Measurements from ENCODE around the gene USP5. TPM values are rescaled to one million over a fixed set of nuclear protein-coding genes. Genes with fewer than 3 reads are reported as not detected.

The USP5 gene
- total RNA-seq, 1 experiment from 2014 or later: 308 TPM

DNA sequence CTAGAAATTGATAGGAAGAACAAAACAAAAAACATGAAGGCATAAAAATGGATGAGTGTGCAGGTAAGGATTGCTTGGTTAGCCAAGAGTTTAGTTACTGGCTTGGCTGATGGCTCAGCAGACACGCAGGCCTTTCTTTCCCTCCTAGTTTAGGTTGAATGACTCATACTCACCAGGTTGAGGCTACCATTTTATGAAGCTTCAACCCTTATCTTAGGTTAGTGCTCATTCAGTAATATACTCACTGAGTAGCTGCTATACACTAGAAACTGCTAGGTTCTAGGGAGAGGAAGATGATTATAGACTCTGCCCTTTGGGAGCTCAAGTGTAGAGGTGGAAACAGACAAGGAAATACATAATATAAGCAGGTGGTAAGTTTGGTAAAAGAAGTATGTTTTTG, 17.7 kb upstream of the USP5 start:
- H3K9me2 ChIP-seq (ENCODE audit: insufficient read depth): no peaks in the 10 kb centered on the region
- H3K4me1 ChIP-seq (replicated peaks; ENCODE audit: insufficient read depth): no peaks in the 10 kb centered on the region
- H3K27me3 ChIP-seq (ENCODE audit: insufficient read depth, low read depth): peaks cover 38% of the 10 kb centered on the region
- no peak overlapping the region for H3K4me3 ChIP-seq
- DNase-seq: no peak
- H3K79me2 ChIP-seq (ENCODE audit: low read depth): no peaks in the 10 kb centered on the region
- no TSS peak for BruUV-seq (replicated peaks)
- H4K20me1 ChIP-seq (ENCODE audit: insufficient read depth): no peaks in the 10 kb centered on the region
- ChIA-PET POLR2A (ENCODE audit: unreplicated experiment) (no interaction called here), CTCF (interaction anchor here (0.5 to 1.5 kb wide), 6 partner anchors 17 to 1241 kb away, joined by 3 to 8 read pairs (median 3); partner anchors contain the start of gene USP5)
- TF ChIP-seq, protein P1, sequence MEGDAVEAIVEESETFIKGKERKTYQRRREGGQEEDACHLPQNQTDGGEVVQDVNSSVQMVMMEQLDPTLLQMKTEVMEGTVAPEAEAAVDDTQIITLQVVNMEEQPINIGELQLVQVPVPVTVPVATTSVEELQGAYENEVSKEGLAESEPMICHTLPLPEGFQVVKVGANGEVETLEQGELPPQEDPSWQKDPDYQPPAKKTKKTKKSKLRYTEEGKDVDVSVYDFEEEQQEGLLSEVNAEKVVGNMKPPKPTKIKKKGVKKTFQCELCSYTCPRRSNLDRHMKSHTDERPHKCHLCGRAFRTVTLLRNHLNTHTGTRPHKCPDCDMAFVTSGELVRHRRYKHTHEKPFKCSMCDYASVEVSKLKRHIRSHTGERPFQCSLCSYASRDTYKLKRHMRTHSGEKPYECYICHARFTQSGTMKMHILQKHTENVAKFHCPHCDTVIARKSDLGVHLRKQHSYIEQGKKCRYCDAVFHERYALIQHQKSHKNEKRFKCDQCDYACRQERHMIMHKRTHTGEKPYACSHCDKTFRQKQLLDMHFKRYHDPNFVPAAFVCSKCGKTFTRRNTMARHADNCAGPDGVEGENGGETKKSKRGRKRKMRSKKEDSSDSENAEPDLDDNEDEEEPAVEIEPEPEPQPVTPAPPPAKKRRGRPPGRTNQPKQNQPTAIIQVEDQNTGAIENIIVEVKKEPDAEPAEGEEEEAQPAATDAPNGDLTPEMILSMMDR (conservative IDR thresholded peaks at IDR 0.05): no peak
- no peak for TF ChIP-seq EZH2 (IDR thresholded peaks at IDR 0.05; ENCODE audit: low read depth)
- H3K27ac ChIP-seq: no peak overlapping the region
- no peak overlapping the region for H2AFZ ChIP-seq
- H3K9me3 ChIP-seq (ENCODE audit: insufficient read depth, low read depth): no peaks in the 10 kb centered on the region
- H3F3A ChIP-seq (ENCODE audit: insufficient read depth, low read depth): no peaks in the 10 kb centered on the region
- no peaks in the 10 kb centered on the region for H3K36me3 ChIP-seq (ENCODE audit: low read depth)
- H3K4me2 ChIP-seq: no peak overlapping the region
- intact Hi-C loops (cut with micrococcal nuclease; ENCODE audit: unreplicated experiment): no loop called here

DNA sequence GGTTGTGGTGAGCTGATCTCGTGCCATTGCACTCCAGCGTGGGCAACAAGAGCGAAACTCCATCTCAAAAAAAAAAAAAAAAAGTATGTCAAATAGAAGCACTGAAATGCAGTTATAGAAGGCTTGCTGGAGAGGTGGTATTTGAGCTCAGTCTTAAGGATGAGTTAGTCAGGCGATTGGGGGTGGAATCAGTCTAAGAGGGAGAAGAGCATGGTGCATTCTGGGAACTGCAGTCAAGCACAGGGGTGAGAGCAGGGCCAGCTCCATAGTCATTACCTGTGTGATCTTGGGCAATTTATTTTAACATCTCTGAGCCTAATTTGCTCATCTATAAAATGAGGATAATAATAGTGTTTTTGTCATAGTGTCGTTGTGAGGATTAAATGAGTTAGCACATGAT, 17.1 kb upstream of the USP5 start:
- intact Hi-C loops (cut with micrococcal nuclease; ENCODE audit: unreplicated experiment): loop anchor here (1.0 kb wide), 1 partner anchor 82 kb away; the partner anchor contains the start of gene MLF2
- TF ChIP-seq EZH2 (IDR thresholded peaks at IDR 0.05; ENCODE audit: low read depth): no peak
- TF ChIP-seq, protein P1 (conservative IDR thresholded peaks at IDR 0.05): no peak
- CTCF ChIA-PET: interaction anchor here (0.6 to 1.5 kb wide), 6 partner anchors 17 to 499 kb away, joined by 3 to 8 read pairs (median 4); partner anchors contain the start of gene USP5
- no peaks in the 10 kb centered on the region for H3K9me3 ChIP-seq (ENCODE audit: insufficient read depth, low read depth)
- H3K9me2 ChIP-seq (ENCODE audit: insufficient read depth): no peaks in the 10 kb centered on the region
- H3F3A ChIP-seq (ENCODE audit: insufficient read depth, low read depth): peaks cover 3% of the 10 kb centered on the region; the same call in 1 of the 2 replicates
- no peak for DNase-seq
- no peaks in the 10 kb centered on the region for H4K20me1 ChIP-seq (ENCODE audit: insufficient read depth)
- no peaks in the 10 kb centered on the region for H3K4me1 ChIP-seq (replicated peaks; ENCODE audit: insufficient read depth)
- no peak overlapping the region for H2AFZ ChIP-seq
- no peaks in the 10 kb centered on the region for H3K79me2 ChIP-seq (ENCODE audit: low read depth)
- H3K4me3 ChIP-seq: no peak overlapping the region
- no peak overlapping the region for H3K27ac ChIP-seq
- no peaks in the 10 kb centered on the region for H3K36me3 ChIP-seq (ENCODE audit: low read depth)
- no TSS peak for BruUV-seq (replicated peaks)
- H3K27me3 ChIP-seq (ENCODE audit: insufficient read depth, low read depth): peaks cover 32% of the 10 kb centered on the region
- POLR2A ChIA-PET (ENCODE audit: unreplicated experiment): no interaction called here
- H3K4me2 ChIP-seq: no peak overlapping the region

DNA sequence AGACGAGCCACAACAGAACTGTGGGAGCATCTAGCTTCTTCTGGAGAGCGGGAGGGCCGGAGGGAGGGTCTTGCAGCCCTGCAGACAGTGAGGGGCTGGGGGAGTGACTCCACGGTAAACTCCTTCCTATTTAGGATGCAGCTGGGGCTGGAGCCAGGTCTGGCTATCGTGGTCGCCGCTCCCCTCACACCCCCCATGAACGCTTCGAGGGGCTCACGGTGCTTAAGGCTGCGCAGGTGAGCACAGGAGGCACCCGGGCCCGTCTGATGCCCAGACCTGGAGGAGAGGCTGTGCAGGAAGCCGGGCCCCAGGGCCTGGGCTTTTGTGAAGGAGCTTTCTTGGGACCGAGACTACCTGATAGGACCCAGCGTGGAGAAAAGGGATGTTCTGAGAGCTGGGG, 15.1 kb upstream of the USP5 start:
- no peaks in the 10 kb centered on the region for H3K9me2 ChIP-seq (ENCODE audit: insufficient read depth)
- no peak overlapping the region for H3K4me3 ChIP-seq
- no TSS peak for BruUV-seq (replicated peaks)
- ChIA-PET POLR2A (ENCODE audit: unreplicated experiment) (interaction anchor here (0.6 to 0.8 kb wide), 2 partner anchors 16 to 223 kb away, joined by 4 to 9 read pairs; no protein-coding TSS in a partner anchor), CTCF (interaction anchor here (0.7 to 1.5 kb wide), 3 partner anchors 15 to 277 kb away, joined by 4 to 6 read pairs (median 5); partner anchors contain the start of genes MLF2 and USP5)
- no peaks in the 10 kb centered on the region for H3K4me1 ChIP-seq (replicated peaks; ENCODE audit: insufficient read depth)
- H3F3A ChIP-seq (ENCODE audit: insufficient read depth, low read depth): peaks cover 3% of the 10 kb centered on the region; the same call in 1 of the 2 replicates
- TF ChIP-seq, protein P1 (conservative IDR thresholded peaks at IDR 0.05): no peak
- TF ChIP-seq EZH2 (IDR thresholded peaks at IDR 0.05; ENCODE audit: low read depth): no peak
- no peak overlapping the region for H3K27ac ChIP-seq
- intact Hi-C loops (cut with micrococcal nuclease; ENCODE audit: unreplicated experiment): no loop called here
- H2AFZ ChIP-seq: no peak overlapping the region
- no peaks in the 10 kb centered on the region for H4K20me1 ChIP-seq (ENCODE audit: insufficient read depth)
- no peaks in the 10 kb centered on the region for H3K79me2 ChIP-seq (ENCODE audit: low read depth)
- DNase-seq: no peak
- H3K4me2 ChIP-seq: no peak overlapping the region
- no peaks in the 10 kb centered on the region for H3K9me3 ChIP-seq (ENCODE audit: insufficient read depth, low read depth)
- H3K27me3 ChIP-seq (ENCODE audit: insufficient read depth, low read depth): peaks cover 12% of the 10 kb centered on the region
- no peaks in the 10 kb centered on the region for H3K36me3 ChIP-seq (ENCODE audit: low read depth)
